Breast epithelium (tissue), 4 donors: ENCODE measurements around the gene PAPPA. TPM values are rescaled to one million over a fixed set of nuclear protein-coding genes. Genes with fewer than 3 reads are reported as not detected.

Source experiments
- DNase-seq, 2 donors: peaks; one replicate each; pipeline ENCODE4 v3.0.0-alpha.2; 2019; ENCODE audit warnings: low spot score in 2 of 2
- H3K27ac ChIP-seq, 2 donors: fragments of 200-600 bp; sonication (generic) in 1 of 2; one replicate each; pipeline ENCODE4 v1.5.1; 2016 to 2019; ENCODE audit warnings: mild to moderate bottlenecking in 1 of 2
- H3K27me3 ChIP-seq, 2 donors: fragments of 200-600 bp; sonication (generic) in 1 of 2; one replicate each; pipeline versions ENCODE4 v1.5.1 to v1.6.0; 2017 to 2019; ENCODE audit warnings: control low read depth in 1 of 2, mild to moderate bottlenecking in 1 of 2
- H3K36me3 ChIP-seq: fragments of 200-600 bp; one replicate; pipeline ENCODE4 v1.5.1; 2019
- H3K4me1 ChIP-seq, 2 donors: fragments of 200-600 bp; sonication (generic); one replicate each; pipeline ENCODE4 v1.5.1; 2016 to 2019; ENCODE audit warnings: control low read depth in 1 of 2
- H3K4me3 ChIP-seq, 3 donors: fragments of 200-600 bp; sonication (generic); 1 replicate in 2 of 3; 2 replicates in 1 of 3; pipeline ENCODE4 v1.5.1; 2016 to 2019; ENCODE audit warnings: mild to moderate bottlenecking in 3 of 3, moderate library complexity in 2 of 3
- H3K9me3 ChIP-seq, 2 donors: fragments of 200-600 bp; sonication (generic) in 1 of 2; one replicate each; pipeline ENCODE4 v1.5.1; 2016 to 2019; ENCODE audit warnings: control low read depth in 1 of 2
- POLR2A ChIP-seq: fragments of 450-650 bp; IDR thresholded peaks from one replicate; pipeline ENCODE4 v1.6.1; 2016; ENCODE audit warnings: antibody characterized with exemption, mild to moderate bottlenecking, moderate library complexity
- POLR2AphosphoS5 ChIP-seq, 3 donors: sonication (generic); formaldehyde crosslinking; IDR thresholded peaks; one replicate each; pipeline ENCODE4 v1.6.1; 2017; ENCODE audit warnings: antibody characterized with exemption in 3 of 3
- intact Hi-C: fragments of 100-400 bp; cut with DNase I; formaldehyde crosslinking; loops from one replicate; pipeline ENCODE4 v1.15.1; 2023; ENCODE audit warnings: low total_unique reads
- total RNA-seq, 3 donors: library from RNA; depleted of rRNA; stranded (reverse); fragments of >200 nt; gene quantifications; one replicate each; pipeline ENCODE4 v1.1.0, GENCODE V29; 2016
- TF ChIP-seq, protein P1 (sequence below), 3 donors: fragments of 450-650 bp; IDR thresholded peaks; one replicate each; pipeline ENCODE4 v1.5.1; 2016 to 2017; ENCODE audit warnings: antibody characterized with exemption in 3 of 3, mild to moderate bottlenecking in 3 of 3, moderate library complexity in 3 of 3

Gene PAPPA
- total RNA-seq, 3 donors from 2014 or later = 2.6 to 3.4 (median 3.4) TPM

DNA sequence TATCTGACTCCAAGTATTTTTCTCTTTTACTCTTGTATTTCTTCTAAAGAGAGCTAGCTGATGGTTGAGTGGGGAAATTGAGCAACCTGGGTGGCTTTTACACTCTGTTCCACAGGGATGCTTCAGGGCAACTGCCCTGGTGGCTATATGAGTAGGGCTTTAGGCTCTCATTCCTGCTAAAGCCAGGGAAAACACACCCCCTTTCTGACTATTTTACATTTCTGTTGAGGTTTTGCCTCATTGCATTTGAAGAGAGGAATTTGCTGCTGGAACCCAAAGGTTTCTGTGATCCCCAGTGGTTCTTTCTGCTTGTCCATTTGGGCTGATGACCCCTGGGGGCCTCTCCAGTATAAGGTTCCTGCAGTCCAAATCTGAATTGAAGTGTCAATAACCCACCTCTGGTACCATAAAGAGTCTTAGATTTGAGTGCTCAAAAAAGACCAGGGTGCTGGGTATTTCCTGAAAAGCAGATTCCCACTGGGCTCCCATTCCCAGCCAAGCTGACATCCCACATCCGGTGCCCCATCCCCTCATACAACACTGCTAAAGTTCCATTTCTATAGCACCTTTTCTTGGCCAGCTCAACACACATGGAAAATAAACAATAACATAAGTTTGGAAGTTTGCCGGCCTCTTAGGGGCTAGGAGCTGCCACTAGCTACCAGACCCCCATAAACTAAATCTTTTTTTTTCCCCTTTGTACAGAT lies 59.5 kb downstream of the PAPPA start:
- H3K9me3 ChIP-seq = no peaks in the 10 kb centered on the region
- H3K27ac ChIP-seq = no peak overlapping the region
- no peak overlapping the region for H3K4me3 ChIP-seq
- no peaks in the 10 kb centered on the region for H3K4me1 ChIP-seq
- DNase-seq = no peak
- no peaks in the 10 kb centered on the region for H3K36me3 ChIP-seq
- TF ChIP-seq POLR2A (no peak), POLR2AphosphoS5 (IDR thresholded peaks at IDR 0.05) (no peak)
- TF ChIP-seq, protein P1, sequence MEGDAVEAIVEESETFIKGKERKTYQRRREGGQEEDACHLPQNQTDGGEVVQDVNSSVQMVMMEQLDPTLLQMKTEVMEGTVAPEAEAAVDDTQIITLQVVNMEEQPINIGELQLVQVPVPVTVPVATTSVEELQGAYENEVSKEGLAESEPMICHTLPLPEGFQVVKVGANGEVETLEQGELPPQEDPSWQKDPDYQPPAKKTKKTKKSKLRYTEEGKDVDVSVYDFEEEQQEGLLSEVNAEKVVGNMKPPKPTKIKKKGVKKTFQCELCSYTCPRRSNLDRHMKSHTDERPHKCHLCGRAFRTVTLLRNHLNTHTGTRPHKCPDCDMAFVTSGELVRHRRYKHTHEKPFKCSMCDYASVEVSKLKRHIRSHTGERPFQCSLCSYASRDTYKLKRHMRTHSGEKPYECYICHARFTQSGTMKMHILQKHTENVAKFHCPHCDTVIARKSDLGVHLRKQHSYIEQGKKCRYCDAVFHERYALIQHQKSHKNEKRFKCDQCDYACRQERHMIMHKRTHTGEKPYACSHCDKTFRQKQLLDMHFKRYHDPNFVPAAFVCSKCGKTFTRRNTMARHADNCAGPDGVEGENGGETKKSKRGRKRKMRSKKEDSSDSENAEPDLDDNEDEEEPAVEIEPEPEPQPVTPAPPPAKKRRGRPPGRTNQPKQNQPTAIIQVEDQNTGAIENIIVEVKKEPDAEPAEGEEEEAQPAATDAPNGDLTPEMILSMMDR (IDR thresholded peaks at IDR 0.05) = no peak
- H3K27me3 ChIP-seq = no peaks in the 10 kb centered on the region
- intact Hi-C loops = no loop called here

DNA sequence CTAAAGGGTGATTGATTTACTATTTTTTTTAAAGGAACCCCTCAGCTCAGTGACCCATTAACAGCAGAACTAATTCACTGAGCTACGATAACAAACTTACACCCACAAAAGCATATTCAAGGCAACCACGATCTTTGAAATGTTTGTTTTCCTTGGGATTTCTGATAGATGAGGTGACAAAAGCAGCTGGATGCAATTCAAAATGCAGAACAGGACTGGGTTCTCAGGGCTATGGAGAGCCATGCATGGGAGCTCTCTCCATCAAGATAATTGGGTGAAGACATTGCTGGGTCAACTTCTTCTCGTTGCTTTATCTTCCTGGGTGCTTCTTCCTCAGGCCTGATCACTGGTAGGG lies 60.1 kb downstream of the PAPPA start:
- H3K36me3 ChIP-seq = no peaks in the 10 kb centered on the region
- no peaks in the 10 kb centered on the region for H3K4me1 ChIP-seq
- no peak for DNase-seq
- no peaks in the 10 kb centered on the region for H3K9me3 ChIP-seq
- no peak overlapping the region for H3K4me3 ChIP-seq
- H3K27me3 ChIP-seq = no peaks in the 10 kb centered on the region
- TF ChIP-seq POLR2AphosphoS5 (IDR thresholded peaks at IDR 0.05) (no peak), POLR2A (no peak)
- TF ChIP-seq, protein P1 (IDR thresholded peaks at IDR 0.05) = no peak
- H3K27ac ChIP-seq = no peak overlapping the region
- intact Hi-C loops = no loop called here

DNA sequence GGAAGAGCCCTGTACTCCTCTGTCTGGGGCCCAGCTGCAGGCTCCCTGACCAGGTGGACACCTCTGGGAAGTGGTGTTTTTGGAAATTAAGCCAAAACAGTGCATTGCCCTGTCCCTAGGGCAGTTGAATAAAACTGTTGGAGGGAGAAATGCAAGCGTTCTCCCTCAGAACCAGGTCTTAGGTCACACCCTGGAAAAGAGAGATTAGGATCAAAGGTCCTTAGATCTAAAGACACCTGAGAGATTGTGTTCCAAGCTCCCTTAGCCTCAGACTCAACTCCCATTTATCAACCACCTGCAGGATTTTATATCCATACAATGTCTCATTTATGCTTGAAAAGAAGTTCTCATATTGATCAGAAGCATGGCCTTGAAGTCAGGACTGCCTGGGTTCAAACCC lies 64.8 kb downstream of the PAPPA start:
- Histone ChIP-seq H3K4me3 (no peak overlapping the region), H3K27me3 (no peaks in the 10 kb centered on the region), H3K9me3 (no peaks in the 10 kb centered on the region), H3K27ac (no peak overlapping the region), H3K4me1 (no peaks in the 10 kb centered on the region), H3K36me3 (no peaks in the 10 kb centered on the region)
- TF ChIP-seq POLR2A (no peak), POLR2AphosphoS5 (IDR thresholded peaks at IDR 0.05) (no peak)
- TF ChIP-seq, protein P1 (IDR thresholded peaks at IDR 0.05) = no peak
- DNase-seq = no peak
- intact Hi-C loops = no loop called here

DNA sequence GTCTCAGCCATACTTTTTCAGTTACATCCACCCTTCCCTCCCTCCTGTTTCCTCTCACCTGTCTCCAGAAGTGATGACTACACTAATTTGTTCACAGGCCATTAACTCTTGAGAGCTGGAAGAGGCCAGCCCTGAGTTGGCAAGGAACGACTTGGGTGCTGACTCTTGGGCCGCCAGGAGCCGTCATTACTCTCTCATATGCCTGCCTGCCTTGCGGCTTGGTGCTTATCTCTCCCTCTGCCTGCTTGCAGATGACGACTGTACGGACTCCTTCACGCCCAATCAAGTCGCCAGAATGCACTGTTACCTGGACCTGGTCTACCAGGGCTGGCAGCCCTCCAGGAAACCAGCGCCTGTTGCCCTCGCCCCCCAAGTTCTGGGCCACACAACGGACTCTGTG lies 66.1 kb downstream of the PAPPA start:
- intact Hi-C loops = no loop called here
- DNase-seq = no peak
- no peaks in the 10 kb centered on the region for H3K27me3 ChIP-seq
- no peaks in the 10 kb centered on the region for H3K36me3 ChIP-seq
- H3K9me3 ChIP-seq = no peaks in the 10 kb centered on the region
- H3K4me1 ChIP-seq = no peaks in the 10 kb centered on the region
- no peak overlapping the region for H3K27ac ChIP-seq
- TF ChIP-seq POLR2A = no peak
- TF ChIP-seq, protein P1 (IDR thresholded peaks at IDR 0.05) = no peak
- no peak overlapping the region for H3K4me3 ChIP-seq

DNA sequence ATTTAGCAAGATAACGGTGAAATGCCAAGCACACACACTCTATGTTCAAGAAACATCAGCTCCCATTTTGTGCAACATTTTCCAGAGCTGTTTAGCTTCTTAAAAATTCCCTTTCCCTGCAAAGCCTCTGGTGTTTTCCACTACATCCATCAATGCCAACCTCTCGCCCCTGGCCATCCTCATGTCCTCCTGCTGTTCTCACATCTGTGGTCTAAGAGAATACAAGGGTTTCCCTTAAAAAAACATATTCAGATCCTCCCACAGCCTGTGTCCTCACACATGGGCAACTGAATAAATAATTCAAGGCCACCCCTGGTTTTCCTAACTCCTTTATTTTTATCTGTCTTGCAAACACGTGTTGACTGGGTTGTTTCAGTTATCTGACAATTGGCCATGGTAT lies 70.3 kb downstream of the PAPPA start:
- intact Hi-C loops = no loop called here
- Histone ChIP-seq H3K27ac (no peak overlapping the region), H3K9me3 (no peaks in the 10 kb centered on the region), H3K27me3 (no peaks in the 10 kb centered on the region), H3K4me1 (no peaks in the 10 kb centered on the region), H3K4me3 (no peak overlapping the region), H3K36me3 (no peaks in the 10 kb centered on the region)
- no peak for DNase-seq
- TF ChIP-seq POLR2A (no peak), POLR2AphosphoS5 (IDR thresholded peaks at IDR 0.05) (no peak)
- TF ChIP-seq, protein P1 (IDR thresholded peaks at IDR 0.05) = no peak
